ENCODE measurements around the gene C10orf120. TPM values are rescaled to one million over a fixed set of nuclear protein-coding genes. Genes with fewer than 3 reads are reported as not detected.

C10orf120 gene
- total RNA-seq, 1 donor from 2014 or later = not detected

DNA sequence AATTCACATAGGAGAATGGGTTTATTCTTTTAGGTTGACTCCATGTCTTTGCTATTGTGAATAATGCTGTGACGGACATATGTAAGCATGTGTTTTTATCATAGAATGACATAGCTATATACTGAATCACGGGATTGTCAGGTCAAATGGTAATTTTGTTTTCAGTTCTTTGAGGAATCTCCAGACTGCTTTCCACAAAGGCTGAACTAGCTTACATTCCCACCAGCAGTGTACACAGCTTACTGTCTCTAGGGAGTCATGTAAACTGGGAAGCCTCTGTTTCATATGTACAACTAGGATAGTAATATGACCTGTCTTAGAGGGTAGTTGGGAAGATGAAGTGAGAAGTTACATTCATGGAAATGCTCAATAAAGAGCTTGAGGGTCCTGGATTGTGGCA lies 6.8 kb upstream of the C10orf120 start:
- H3K36me3 ChIP-seq = no peaks in the 10 kb centered on the region
- TF ChIP-seq, protein P1, sequence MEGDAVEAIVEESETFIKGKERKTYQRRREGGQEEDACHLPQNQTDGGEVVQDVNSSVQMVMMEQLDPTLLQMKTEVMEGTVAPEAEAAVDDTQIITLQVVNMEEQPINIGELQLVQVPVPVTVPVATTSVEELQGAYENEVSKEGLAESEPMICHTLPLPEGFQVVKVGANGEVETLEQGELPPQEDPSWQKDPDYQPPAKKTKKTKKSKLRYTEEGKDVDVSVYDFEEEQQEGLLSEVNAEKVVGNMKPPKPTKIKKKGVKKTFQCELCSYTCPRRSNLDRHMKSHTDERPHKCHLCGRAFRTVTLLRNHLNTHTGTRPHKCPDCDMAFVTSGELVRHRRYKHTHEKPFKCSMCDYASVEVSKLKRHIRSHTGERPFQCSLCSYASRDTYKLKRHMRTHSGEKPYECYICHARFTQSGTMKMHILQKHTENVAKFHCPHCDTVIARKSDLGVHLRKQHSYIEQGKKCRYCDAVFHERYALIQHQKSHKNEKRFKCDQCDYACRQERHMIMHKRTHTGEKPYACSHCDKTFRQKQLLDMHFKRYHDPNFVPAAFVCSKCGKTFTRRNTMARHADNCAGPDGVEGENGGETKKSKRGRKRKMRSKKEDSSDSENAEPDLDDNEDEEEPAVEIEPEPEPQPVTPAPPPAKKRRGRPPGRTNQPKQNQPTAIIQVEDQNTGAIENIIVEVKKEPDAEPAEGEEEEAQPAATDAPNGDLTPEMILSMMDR (IDR thresholded peaks at IDR 0.05; ENCODE audit: borderline replicate concordance) = no peak
- peaks cover 29% of the 10 kb centered on the region for H3K27me3 ChIP-seq (ENCODE audit: low read depth)
- intact Hi-C loops (cut with micrococcal nuclease) = loop anchor here (10.0 kb wide), 1 partner anchor 142 kb away; the partner anchor contains the start of gene DMBT1
- peaks cover 11% of the 10 kb centered on the region for H3K4me1 ChIP-seq
- no peak overlapping the region for H3K4me3 ChIP-seq
- H3K27ac ChIP-seq (replicated peaks) = peak overlapping the region; percentile 21
- H3K9me3 ChIP-seq (replicated peaks) = no peaks in the 10 kb centered on the region
- DNase-seq = no peak

DNA sequence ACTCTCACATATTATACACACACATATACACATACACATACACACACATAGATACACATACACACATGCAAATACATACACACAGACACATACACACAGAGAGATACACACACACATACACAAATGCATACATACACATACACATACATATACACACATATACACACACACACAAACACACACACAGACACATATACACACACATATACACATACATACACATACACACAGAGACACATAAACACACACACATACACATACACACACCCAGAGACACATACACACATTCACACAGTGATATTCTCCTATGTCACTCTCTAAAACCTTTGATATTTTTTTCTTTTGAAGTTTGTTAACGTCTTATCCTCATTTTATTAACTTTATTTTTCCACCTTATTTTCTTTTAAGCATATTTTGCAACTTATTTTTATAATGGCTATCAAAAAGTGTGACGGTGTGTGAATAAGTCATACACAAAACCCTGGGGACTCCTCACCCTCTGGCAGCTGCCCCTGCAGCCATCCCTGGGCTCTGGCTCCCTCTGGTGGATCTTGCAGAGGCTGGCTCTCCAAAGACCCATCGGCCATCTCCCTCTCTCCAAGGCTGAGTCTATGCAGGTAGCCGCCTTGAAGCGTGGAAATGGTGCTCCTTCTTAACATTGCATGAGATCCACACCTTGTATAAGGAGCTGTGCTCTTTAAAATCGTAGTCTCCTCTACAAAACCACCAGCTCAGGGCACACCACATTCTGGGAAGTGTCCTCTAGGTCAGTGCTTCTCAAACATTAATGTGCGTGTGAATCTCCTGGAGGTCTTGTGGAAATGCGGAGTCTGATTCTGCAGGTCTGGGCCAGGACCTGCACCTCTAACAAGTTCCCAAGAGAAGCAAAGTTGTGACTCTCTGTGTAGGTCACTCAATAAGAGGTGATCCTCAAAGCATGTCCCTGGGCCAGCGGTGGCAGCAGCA lies 4.1 kb upstream of the C10orf120 start:
- no peaks in the 10 kb centered on the region for H3K9me3 ChIP-seq (replicated peaks)
- H3K27ac ChIP-seq (replicated peaks) = no peak overlapping the region
- H3K4me1 ChIP-seq = peaks cover 11% of the 10 kb centered on the region
- H3K27me3 ChIP-seq (ENCODE audit: low read depth) = peaks cover 7% of the 10 kb centered on the region
- DNase-seq = peak; percentile 67
- H3K36me3 ChIP-seq = no peaks in the 10 kb centered on the region
- TF ChIP-seq, protein P1 (IDR thresholded peaks at IDR 0.05; ENCODE audit: borderline replicate concordance) = peak; percentile 92
- no peak overlapping the region for H3K4me3 ChIP-seq
- intact Hi-C loops (cut with micrococcal nuclease) = loop anchor here (5.0 to 10.0 kb wide), 2 partner anchors 56 to 139 kb away; partner anchors contain the start of gene DMBT1

DNA sequence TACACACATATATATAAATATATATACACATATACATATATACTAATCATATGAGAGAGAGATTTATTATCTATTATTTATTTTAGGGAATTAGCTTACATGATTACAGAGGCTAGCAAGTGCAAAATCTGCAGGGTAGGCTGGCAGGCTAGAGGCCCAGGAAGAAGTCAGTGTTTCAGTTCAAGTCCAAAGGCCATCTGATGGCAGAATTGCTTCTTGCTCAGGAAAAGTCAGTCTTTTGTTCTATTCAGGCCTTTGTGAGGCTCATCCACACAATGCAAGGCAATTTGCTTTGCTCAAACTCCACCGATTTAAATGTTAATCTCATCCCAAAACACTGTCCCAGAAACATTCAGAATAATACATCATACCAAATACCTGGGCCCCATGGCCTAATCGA lies 2.6 kb upstream of the C10orf120 start:
- Histone ChIP-seq H3K27ac (replicated peaks) (no peak overlapping the region), H3K36me3 (no peaks in the 10 kb centered on the region), H3K4me3 (no peak overlapping the region), H3K4me1 (peaks cover 6% of the 10 kb centered on the region), H3K27me3 (ENCODE audit: low read depth) (peaks cover 7% of the 10 kb centered on the region), H3K9me3 (replicated peaks) (no peaks in the 10 kb centered on the region)
- intact Hi-C loops (cut with micrococcal nuclease) = loop anchor here (5.0 to 10.0 kb wide), 2 partner anchors 55 to 137 kb away; partner anchors contain the start of gene DMBT1
- DNase-seq = no peak
- TF ChIP-seq, protein P1 (IDR thresholded peaks at IDR 0.05; ENCODE audit: borderline replicate concordance) = no peak

DNA sequence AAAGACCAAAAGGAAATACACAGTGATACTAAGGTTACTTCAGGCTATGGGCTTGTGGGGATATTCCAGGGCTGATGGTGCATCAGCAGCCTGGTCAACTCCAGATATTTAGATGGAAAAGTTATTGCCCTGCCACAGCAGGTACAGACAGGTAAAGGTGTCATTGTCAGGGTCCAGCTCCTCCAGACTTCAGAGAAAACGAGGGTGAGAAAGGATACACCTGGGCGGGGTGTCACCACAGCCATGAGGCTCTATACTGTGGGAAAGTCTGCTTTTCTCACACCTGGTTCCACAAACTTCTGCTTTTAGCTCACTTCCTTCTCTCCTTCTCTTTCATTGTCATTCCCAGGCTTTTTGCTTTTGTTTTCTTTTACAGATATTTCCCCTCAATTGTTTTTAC lies 2.0 kb upstream of the C10orf120 start:
- Histone ChIP-seq H3K27ac (replicated peaks) (no peak overlapping the region), H3K9me3 (replicated peaks) (no peaks in the 10 kb centered on the region), H3K4me1 (peaks cover under 1% of the 10 kb centered on the region), H3K36me3 (no peaks in the 10 kb centered on the region), H3K4me3 (no peak overlapping the region), H3K27me3 (ENCODE audit: low read depth) (peaks cover 7% of the 10 kb centered on the region)
- no peak for DNase-seq
- intact Hi-C loops (cut with micrococcal nuclease) = loop anchor here (5.0 to 10.0 kb wide), 2 partner anchors 54 to 137 kb away; partner anchors contain the start of gene DMBT1
- TF ChIP-seq, protein P1 (IDR thresholded peaks at IDR 0.05; ENCODE audit: borderline replicate concordance) = no peak

DNA sequence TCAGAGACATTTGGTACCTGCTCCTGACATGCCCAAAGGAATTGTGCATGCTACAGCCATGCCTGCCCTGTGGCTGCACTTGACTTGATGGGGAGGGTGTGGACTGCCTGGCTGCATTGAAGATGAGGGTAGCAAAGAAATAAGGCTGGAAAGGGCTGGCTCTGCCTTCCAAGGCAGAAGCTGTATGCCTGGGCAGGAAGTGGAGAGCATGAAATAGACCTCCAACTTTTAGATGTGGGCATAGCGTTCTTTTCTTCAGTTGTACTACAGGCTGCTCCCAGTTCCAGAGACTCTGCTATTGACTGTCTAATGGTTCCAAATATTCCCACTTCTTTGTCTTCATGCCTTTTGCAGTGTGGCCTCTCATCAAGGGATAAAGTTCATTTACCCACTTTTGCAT lies 3.0 kb downstream of the C10orf120 start:
- TF ChIP-seq, protein P1 (IDR thresholded peaks at IDR 0.05; ENCODE audit: borderline replicate concordance) = no peak
- peaks cover 4% of the 10 kb centered on the region for H3K27me3 ChIP-seq (ENCODE audit: low read depth)
- H3K27ac ChIP-seq (replicated peaks) = no peak overlapping the region
- H3K36me3 ChIP-seq = no peaks in the 10 kb centered on the region
- H3K4me3 ChIP-seq = no peak overlapping the region
- H3K9me3 ChIP-seq (replicated peaks) = no peaks in the 10 kb centered on the region
- DNase-seq = no peak
- no peaks in the 10 kb centered on the region for H3K4me1 ChIP-seq
- intact Hi-C loops (cut with micrococcal nuclease) = no loop called here
